ENCODE data around the gene FMN1.

DNA sequence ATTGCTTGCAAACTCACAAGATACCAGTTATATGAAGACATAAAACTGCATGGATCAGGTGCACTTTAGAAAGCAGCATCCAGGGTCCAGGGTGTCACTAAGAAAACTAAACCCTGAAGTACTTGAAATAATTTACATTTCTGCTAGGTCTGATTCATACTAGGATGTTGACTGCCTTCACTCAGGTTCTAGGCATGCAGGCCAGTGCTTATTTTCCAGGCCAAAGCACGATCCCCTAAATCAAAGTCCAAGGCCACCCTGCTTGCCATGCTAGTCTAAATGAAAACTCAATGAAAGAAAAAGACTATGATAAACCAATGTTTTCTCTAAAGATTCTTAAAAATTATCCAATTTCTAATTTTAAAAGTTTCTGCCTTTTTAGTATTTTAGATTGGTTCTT lies 427.3 kb downstream of the FMN1 start:
- TF ChIP-seq POLR2A (IDR thresholded peaks at IDR 0.05) (no peak), POLR2AphosphoS5 (IDR thresholded peaks at IDR 0.05) (no peak)
- TF ChIP-seq, protein P1, sequence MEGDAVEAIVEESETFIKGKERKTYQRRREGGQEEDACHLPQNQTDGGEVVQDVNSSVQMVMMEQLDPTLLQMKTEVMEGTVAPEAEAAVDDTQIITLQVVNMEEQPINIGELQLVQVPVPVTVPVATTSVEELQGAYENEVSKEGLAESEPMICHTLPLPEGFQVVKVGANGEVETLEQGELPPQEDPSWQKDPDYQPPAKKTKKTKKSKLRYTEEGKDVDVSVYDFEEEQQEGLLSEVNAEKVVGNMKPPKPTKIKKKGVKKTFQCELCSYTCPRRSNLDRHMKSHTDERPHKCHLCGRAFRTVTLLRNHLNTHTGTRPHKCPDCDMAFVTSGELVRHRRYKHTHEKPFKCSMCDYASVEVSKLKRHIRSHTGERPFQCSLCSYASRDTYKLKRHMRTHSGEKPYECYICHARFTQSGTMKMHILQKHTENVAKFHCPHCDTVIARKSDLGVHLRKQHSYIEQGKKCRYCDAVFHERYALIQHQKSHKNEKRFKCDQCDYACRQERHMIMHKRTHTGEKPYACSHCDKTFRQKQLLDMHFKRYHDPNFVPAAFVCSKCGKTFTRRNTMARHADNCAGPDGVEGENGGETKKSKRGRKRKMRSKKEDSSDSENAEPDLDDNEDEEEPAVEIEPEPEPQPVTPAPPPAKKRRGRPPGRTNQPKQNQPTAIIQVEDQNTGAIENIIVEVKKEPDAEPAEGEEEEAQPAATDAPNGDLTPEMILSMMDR (IDR thresholded peaks at IDR 0.05) = no peak

Data from transverse colon (tissue), 4 donors.